Adrenal gland (tissue), 12 donors: ENCODE data around the gene RPL7A. TPM values are rescaled to one million over a fixed set of nuclear protein-coding genes. Genes with fewer than 3 reads are reported as not detected.

Experiments used
- DNase-seq, 7 donors: peaks; one replicate each; pipeline ENCODE4 v3.0.0-alpha.2; 2019 to 2020
- H3K27ac ChIP-seq, 5 donors: fragments of 200-600 bp; sonication (generic) in 4 of 5; 1 replicate in 3 of 5; 2 replicates in 2 of 5; pipeline versions ENCODE4 v1.5.1 to v1.8.0; 2016 to 2020; ENCODE audit warnings: mild to moderate bottlenecking in 1 of 5
- H3K27me3 ChIP-seq: fragments of 200-600 bp; 2 replicates; pipeline ENCODE4 v1.8.0; 2021
- H3K36me3 ChIP-seq, 2 donors: fragments of 200-600 bp; replicated peaks in 1 of 2; 1 replicate in 1 of 2; 2 replicates in 1 of 2; pipeline versions ENCODE4 v1.5.1 to v1.8.0; 2018 to 2022
- H3K4me1 ChIP-seq, 2 donors: fragments of 200-600 bp; replicated peaks in 1 of 2; 1 replicate in 1 of 2; 2 replicates in 1 of 2; pipeline versions ENCODE4 v1.5.1 to v1.8.0; 2018 to 2021
- H3K4me3 ChIP-seq, 4 donors: fragments of 200-600 bp; sonication (generic) in 3 of 4; one replicate each; pipeline ENCODE4 v1.5.1; 2016 to 2018
- H3K9me3 ChIP-seq, 3 donors: fragments of 200-600 bp; sonication (generic) in 1 of 3; replicated peaks in 1 of 3; 1 replicate in 2 of 3; 2 replicates in 1 of 3; pipeline versions ENCODE4 v1.5.1 to v1.8.0; 2016 to 2021
- POLR2A ChIP-seq, 2 donors: fragments of 450-650 bp; IDR thresholded peaks; one replicate each; pipeline ENCODE4 v1.6.1; 2017; ENCODE audit warnings: antibody characterized with exemption in 2 of 2, mild to moderate bottlenecking in 2 of 2, moderate library complexity in 1 of 2
- whole genome bisulfite sequencing, 4 donors: extraction: QIAGEN DNeasy Blood & Tissue Kit in 2 of 4; methylation state at CpG; one replicate each; pipeline versions ENCODE4 v1.1.5 to v1.1.7; 2013 to 2017; 5-methylcytosine and 5-hydroxymethylcytosine counted together
- intact Hi-C, 2 donors: fragments of 100-400 bp; cut with DNase I; formaldehyde crosslinking; loops; one replicate each; pipeline versions ENCODE4 v1.14.1 to v1.15.0; 2022 to 2023
- polyA plus RNA-seq, 3 donors: library from polyadenylated mRNA; stranded (reverse); fragments of 200-250 nt in 2 of 3; fragments of 350-450 nt in 1 of 3; fragmentation: Illumina TruSeq in 1 of 3; extraction: RNeasy Lipid Tissue Mini Kit (QIAGEN cat#74804) in 1 of 3; gene quantifications; one replicate each; pipeline ENCODE4 v1.2.3, GENCODE V29; 2013 to 2014
- total RNA-seq, 9 donors: library from RNA; depleted of rRNA in 4 of 9; stranded (reverse); fragments of >200 nt in 4 of 9; fragments of 120-200 nt in 1 of 9; fragmentation: NEBNext Ultra II Directional in 1 of 9; extraction: Animal tissue kit (Norgen Biotek cat#: 25700) in 1 of 9; gene quantifications; one replicate each; pipeline versions ENCODE4 v1.1.0 to v1.2.4, GENCODE V29; 2013 to 2023
- TF ChIP-seq, protein P1 (sequence below), 6 experiments: fragments of 450-650 bp in 4 of 6; fragments of 200-600 bp in 2 of 6; sonication (generic) in 1 of 6; IDR thresholded peaks; 1 replicate in 5 of 6; 2 replicates in 1 of 6; pipeline versions ENCODE4 v1.5.1 to v1.8.0; 2016 to 2021; ENCODE audit warnings: antibody characterized with exemption in 6 of 6, mild to moderate bottlenecking in 2 of 6, moderate library complexity in 1 of 6
- donor health status: healthy with polysubstance abuse.
- donor health status: Bipolar disorder and iron deficiency.
- donor health status: DM: yes; HTN: yes; CAD: no.
- donor health status: DM: no; HTN: no; CAD: no.
- donor health status: DM: no; HTN: no; CAD: no.
- donor health status: DM: yes; HTN: yes; CAD: no.

The RPL7A gene
- total and polyA plus RNA-seq, 12 donors = 1,875 to 3,598 (median 2,406) TPM

DNA sequence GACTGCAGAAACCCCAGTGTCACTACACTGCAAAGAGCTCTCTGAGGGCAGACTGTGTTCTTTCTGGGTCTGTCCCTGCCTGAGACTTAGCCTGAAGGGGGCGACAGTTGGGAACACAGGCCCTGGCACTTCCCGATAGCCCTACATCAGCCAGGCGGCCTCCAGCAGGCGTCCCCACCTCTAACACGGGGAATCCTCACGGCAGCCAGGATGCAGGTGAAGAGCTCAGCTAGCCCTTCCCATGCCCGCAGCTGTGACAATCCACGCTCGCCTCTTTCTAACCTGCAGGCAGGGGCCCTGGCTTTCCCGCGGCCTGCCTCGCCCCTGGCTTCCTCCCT, 6.0 kb upstream of the RPL7A start:
- Histone ChIP-seq H3K27me3 (no peaks in the 10 kb centered on the region), H3K36me3 (peaks cover 0 to 56% of the 10 kb centered on the region in 2 donors), H3K4me1 (peaks cover 14 to 33% of the 10 kb centered on the region in 2 donors), H3K9me3 (no peaks in the 10 kb centered on the region), H3K4me3 (no peak overlapping the region), H3K27ac (peak overlapping the region in 3 of 5 donors; percentile 61 to 89 (median 85))
- peak in 1 of 7 donors; percentile 17 for DNase-seq
- intact Hi-C loops = no loop called here
- TF ChIP-seq POLR2A (IDR thresholded peaks at IDR 0.05) = no peak
- TF ChIP-seq, protein P1, sequence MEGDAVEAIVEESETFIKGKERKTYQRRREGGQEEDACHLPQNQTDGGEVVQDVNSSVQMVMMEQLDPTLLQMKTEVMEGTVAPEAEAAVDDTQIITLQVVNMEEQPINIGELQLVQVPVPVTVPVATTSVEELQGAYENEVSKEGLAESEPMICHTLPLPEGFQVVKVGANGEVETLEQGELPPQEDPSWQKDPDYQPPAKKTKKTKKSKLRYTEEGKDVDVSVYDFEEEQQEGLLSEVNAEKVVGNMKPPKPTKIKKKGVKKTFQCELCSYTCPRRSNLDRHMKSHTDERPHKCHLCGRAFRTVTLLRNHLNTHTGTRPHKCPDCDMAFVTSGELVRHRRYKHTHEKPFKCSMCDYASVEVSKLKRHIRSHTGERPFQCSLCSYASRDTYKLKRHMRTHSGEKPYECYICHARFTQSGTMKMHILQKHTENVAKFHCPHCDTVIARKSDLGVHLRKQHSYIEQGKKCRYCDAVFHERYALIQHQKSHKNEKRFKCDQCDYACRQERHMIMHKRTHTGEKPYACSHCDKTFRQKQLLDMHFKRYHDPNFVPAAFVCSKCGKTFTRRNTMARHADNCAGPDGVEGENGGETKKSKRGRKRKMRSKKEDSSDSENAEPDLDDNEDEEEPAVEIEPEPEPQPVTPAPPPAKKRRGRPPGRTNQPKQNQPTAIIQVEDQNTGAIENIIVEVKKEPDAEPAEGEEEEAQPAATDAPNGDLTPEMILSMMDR (IDR thresholded peaks at IDR 0.05) = no peak
- WGBS, 4 donors = 79 to 87% (median 85%) methylated on average over 12 of the region's 12 CpGs

DNA sequence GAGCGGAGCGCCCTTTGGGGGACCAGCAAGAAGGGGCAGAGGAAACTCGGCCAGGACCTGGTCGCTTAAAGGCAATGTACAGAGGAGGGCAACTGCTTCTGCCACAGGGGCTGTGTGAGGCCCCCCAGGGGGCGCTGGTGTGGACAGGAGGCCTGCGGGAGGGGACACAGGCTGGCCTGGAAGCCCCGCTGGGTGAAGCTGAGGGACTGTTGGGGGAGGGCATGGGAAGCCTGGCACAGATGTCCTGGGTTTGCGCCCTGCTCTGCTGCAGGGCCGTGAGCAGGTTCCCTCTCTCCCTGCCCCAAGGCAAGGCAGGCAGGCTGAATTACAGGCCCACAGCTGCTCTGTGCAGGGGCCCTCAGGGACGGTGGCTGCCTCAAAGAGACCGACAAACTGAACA, 5.4 kb upstream of the RPL7A start:
- Histone ChIP-seq H3K27me3 (no peaks in the 10 kb centered on the region), H3K4me1 (peaks cover 13 to 36% of the 10 kb centered on the region in 2 donors), H3K4me3 (no peak overlapping the region), H3K9me3 (no peaks in the 10 kb centered on the region), H3K36me3 (peaks cover 0 to 56% of the 10 kb centered on the region in 2 donors), H3K27ac (peak overlapping the region in 1 of 5 donors; percentile 85)
- no peak for TF ChIP-seq POLR2A (IDR thresholded peaks at IDR 0.05)
- TF ChIP-seq, protein P1 (IDR thresholded peaks at IDR 0.05) = no peak
- intact Hi-C loops = no loop called here
- DNase-seq = peak in 1 of 7 donors; percentile 24
- WGBS, 4 donors = 83 to 91% (median 85%) methylated on average over 6 to 11 of the region's 11 CpGs

DNA sequence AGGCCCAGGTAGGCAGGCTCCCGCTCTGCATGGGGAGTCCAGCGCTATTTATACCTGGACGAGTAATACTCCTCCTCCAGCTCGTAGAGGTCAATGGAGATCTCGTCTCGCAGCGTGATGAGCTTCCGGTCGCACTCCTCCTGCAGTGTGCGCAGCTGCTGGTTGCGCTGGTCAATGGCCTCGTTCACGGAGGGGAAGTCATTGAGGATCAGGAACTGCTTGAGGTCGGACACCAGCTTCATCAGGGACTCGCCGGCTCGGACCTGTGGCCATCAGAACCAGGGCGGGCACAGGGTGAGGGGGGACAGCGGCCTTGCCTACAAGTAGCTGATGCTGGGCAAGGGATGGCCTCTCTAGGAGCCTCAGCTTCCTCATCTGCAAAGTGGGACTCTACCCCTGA, 3.9 kb upstream of the RPL7A start:
- Histone ChIP-seq H3K36me3 (peaks cover 0 to 56% of the 10 kb centered on the region in 2 donors), H3K9me3 (no peaks in the 10 kb centered on the region), H3K27me3 (no peaks in the 10 kb centered on the region), H3K27ac (no peak overlapping the region), H3K4me3 (no peak overlapping the region), H3K4me1 (peaks cover 15 to 38% of the 10 kb centered on the region in 2 donors)
- intact Hi-C loops = no loop called here
- WGBS, 4 donors = 85 to 96% (median 95%) methylated on average over 4 to 19 of the region's 19 CpGs
- DNase-seq = no peak
- TF ChIP-seq POLR2A (IDR thresholded peaks at IDR 0.05) = no peak
- TF ChIP-seq, protein P1 (IDR thresholded peaks at IDR 0.05) = no peak

DNA sequence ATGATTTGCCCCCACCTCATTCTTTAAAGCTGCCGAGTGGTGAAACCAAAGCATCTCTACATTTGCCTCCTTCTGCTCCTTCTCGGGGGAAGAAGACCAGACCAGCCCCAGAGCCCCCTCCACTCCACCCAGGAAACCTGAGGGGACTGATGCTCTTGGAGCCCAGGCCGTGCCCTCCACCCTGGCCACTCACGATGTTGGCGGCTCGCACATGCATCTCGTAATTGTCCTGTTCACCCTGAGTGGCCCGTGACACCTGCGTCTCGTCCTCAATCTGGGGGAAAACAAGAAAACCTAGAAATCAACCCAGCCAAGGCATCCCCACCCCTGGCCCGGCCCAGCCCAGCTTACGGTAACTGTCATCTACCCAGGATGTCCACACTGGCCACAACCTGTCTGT, 3.0 kb upstream of the RPL7A start:
- TF ChIP-seq, protein P1 (IDR thresholded peaks at IDR 0.05) = no peak
- TF ChIP-seq POLR2A (IDR thresholded peaks at IDR 0.05) = no peak
- 90 to 95% (median 93%) methylated on average over 7 to 12 of the region's 12 CpGs for WGBS, 4 donors

More for the DNA sequence above, 3.0 kb upstream of the RPL7A start:
- H3K4me1 ChIP-seq = peaks cover 18 to 38% of the 10 kb centered on the region in 2 donors
- no peak for DNase-seq
- peaks cover 0 to 60% of the 10 kb centered on the region in 2 donors for H3K36me3 ChIP-seq
- no peaks in the 10 kb centered on the region for H3K9me3 ChIP-seq
- H3K27ac ChIP-seq = no peak overlapping the region
- intact Hi-C loops = no loop called here
- no peaks in the 10 kb centered on the region for H3K27me3 ChIP-seq
- H3K4me3 ChIP-seq = no peak overlapping the region
